ENCODE measurements around the gene GRIA1.

The GRIA1 gene

DNA sequence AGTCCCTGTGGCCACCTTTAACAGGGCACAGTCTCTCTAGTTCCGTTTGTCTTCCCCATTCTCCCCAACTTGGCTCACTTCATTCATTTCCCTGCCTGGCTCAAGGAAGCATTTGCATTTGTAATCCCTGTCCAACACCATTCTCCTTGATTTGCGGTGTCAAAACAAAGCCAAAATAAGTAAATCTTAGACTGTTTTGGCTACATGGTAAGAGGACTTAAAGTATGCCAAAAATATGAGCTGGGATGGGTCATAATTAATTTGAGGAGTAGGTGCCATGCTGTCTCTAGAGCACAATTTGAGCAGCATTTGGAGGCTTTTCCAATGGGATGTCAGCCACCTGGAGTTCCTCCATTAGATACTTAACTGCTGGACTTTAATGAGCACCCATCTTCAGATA lies 3.7 kb upstream of the GRIA1 start:
- Histone ChIP-seq H3K9ac (ENCODE audit: low read length) (no peak overlapping the region), H3K4me3 (ENCODE audit: low read length) (no peak overlapping the region), H3K56ac (ENCODE audit: low read length) (no peak overlapping the region), H3K27me3 (ENCODE audit: insufficient read depth, low read length, poor library complexity) (no peaks in the 10 kb centered on the region), H3K4me2 (ENCODE audit: low read length) (no peak overlapping the region), H3K27ac (ENCODE audit: low read depth, low read length) (no peak overlapping the region), H3K36me3 (ENCODE audit: control insufficient read depth, insufficient read depth, low read length) (no peaks in the 10 kb centered on the region), H3K4ac (ENCODE audit: low read depth, low read length) (no peak overlapping the region), H4K5ac (ENCODE audit: low read length) (no peak overlapping the region), H2BK15ac (replicated peaks; ENCODE audit: low read depth) (no peak overlapping the region), H2BK5ac (ENCODE audit: low read length) (no peak overlapping the region), H3K4me1 (ENCODE audit: control insufficient read depth, low read depth, low read length) (no peaks in the 10 kb centered on the region), H2BK120ac (ENCODE audit: low read depth, low read length) (no peak overlapping the region), H4K8ac (ENCODE audit: low read depth, low read length) (no peak overlapping the region), H3K79me2 (ENCODE audit: control insufficient read depth, insufficient read depth, low read length) (no peaks in the 10 kb centered on the region), H3K23ac (ENCODE audit: low read length) (no peak overlapping the region), H2AK5ac (ENCODE audit: low read length) (no peak overlapping the region), H3K18ac (ENCODE audit: low read length) (no peak overlapping the region), H3K79me1 (ENCODE audit: low read length) (no peaks in the 10 kb centered on the region)
- no peak for DNase-seq
- WGBS (ENCODE audit: extremely low coverage, insufficient coverage, low lambda C conversion rate), result no CpG with 5 or more reads among the region's 2 CpGs

- Histone ChIP-seq H3K18ac (ENCODE audit: low read length) (no peak overlapping the region), H3K4me2 (ENCODE audit: low read length) (no peak overlapping the region), H2BK15ac (replicated peaks; ENCODE audit: low read depth) (no peak overlapping the region), H3K27me3 (ENCODE audit: insufficient read depth, low read length, poor library complexity) (no peaks in the 10 kb centered on the region), H3K27ac (ENCODE audit: low read depth, low read length) (no peak overlapping the region), H3K9ac (ENCODE audit: low read length) (no peak overlapping the region), H3K4me3 (ENCODE audit: low read length) (no peak overlapping the region), H3K4me1 (ENCODE audit: control insufficient read depth, low read depth, low read length) (no peaks in the 10 kb centered on the region), H4K8ac (ENCODE audit: low read depth, low read length) (no peak overlapping the region), H3K56ac (ENCODE audit: low read length) (no peak overlapping the region), H2AK5ac (ENCODE audit: low read length) (no peak overlapping the region), H2BK120ac (ENCODE audit: low read depth, low read length) (no peak overlapping the region), H3K23ac (ENCODE audit: low read length) (no peak overlapping the region), H3K79me1 (ENCODE audit: low read length) (no peaks in the 10 kb centered on the region), H2BK5ac (ENCODE audit: low read length) (no peak overlapping the region), H3K4ac (ENCODE audit: low read depth, low read length) (no peak overlapping the region), H4K5ac (ENCODE audit: low read length) (no peak overlapping the region), H3K79me2 (ENCODE audit: control insufficient read depth, insufficient read depth, low read length) (no peaks in the 10 kb centered on the region), H3K36me3 (ENCODE audit: control insufficient read depth, insufficient read depth, low read length) (no peaks in the 10 kb centered on the region)
- no peak for DNase-seq
- WGBS (ENCODE audit: extremely low coverage, insufficient coverage, low lambda C conversion rate), result no CpG with 5 or more reads among the region's 3 CpGs
Observed at GRCh38 chr5:153489611-153490010, 859 bp upstream of the GRIA1 start.

DNA sequence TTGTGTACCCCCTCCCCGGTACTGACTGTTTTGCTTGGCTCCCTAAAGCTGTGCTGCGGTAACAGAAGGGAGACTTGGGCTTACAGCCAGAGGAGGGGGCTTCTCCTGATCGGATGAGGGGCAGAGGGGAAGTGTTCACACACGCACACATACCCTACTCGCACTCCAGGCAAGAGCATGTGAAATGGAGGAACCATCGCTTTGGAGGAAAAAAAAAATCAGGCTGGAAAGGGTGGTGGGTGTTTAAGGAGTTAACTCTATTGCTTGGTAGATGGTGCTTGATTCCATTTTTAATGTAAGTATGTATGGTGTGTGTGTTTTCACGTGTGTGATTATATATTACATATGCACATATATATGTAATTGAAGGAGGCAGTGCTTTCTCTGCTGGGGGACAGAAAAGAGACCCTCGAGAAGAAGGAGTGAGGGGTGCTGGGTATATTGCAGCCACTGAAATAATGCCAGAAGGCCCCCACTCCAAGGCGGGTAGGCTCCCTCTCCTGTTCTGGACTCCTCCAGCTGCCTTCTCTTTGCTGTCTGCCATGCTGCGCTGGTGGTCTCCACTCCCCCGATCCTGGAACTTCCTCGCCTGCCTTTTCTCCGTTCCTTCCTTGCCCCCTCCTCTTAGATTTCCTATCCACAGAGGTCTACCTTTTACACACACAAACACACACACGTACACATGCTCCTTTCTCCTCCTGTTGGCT lies 721 bp downstream of the GRIA1 start:
- DNase-seq, result no peak
- Histone ChIP-seq H4K5ac (ENCODE audit: low read length) (no peak overlapping the region), H3K36me3 (ENCODE audit: control insufficient read depth, insufficient read depth, low read length) (no peaks in the 10 kb centered on the region), H3K56ac (ENCODE audit: low read length) (peak overlapping the region; percentile 47), H3K4me3 (ENCODE audit: low read length) (peak overlapping the region; percentile 1), H3K23ac (ENCODE audit: low read length) (no peak overlapping the region), H3K4me2 (ENCODE audit: low read length) (peak overlapping the region; percentile 10), H2AK5ac (ENCODE audit: low read length) (no peak overlapping the region), H3K4me1 (ENCODE audit: control insufficient read depth, low read depth, low read length) (no peaks in the 10 kb centered on the region), H3K79me1 (ENCODE audit: low read length) (no peaks in the 10 kb centered on the region), H2BK15ac (replicated peaks; ENCODE audit: low read depth) (no peak overlapping the region), H3K18ac (ENCODE audit: low read length) (no peak overlapping the region), H3K9ac (ENCODE audit: low read length) (peak overlapping the region; percentile 0), H2BK120ac (ENCODE audit: low read depth, low read length) (no peak overlapping the region), H3K27ac (ENCODE audit: low read depth, low read length) (no peak overlapping the region), H2BK5ac (ENCODE audit: low read length) (no peak overlapping the region), H3K79me2 (ENCODE audit: control insufficient read depth, insufficient read depth, low read length) (no peaks in the 10 kb centered on the region), H4K8ac (ENCODE audit: low read depth, low read length) (no peak overlapping the region), H3K4ac (ENCODE audit: low read depth, low read length) (no peak overlapping the region), H3K27me3 (ENCODE audit: insufficient read depth, low read length, poor library complexity) (no peaks in the 10 kb centered on the region)
- WGBS (ENCODE audit: extremely low coverage, insufficient coverage, low lambda C conversion rate), result no CpG with 5 or more reads among the region's 14 CpGs

- Histone ChIP-seq H3K79me1 (ENCODE audit: low read length) (no peaks in the 10 kb centered on the region), H3K4me3 (ENCODE audit: low read length) (no peak overlapping the region), H3K27ac (ENCODE audit: low read depth, low read length) (no peak overlapping the region), H3K56ac (ENCODE audit: low read length) (no peak overlapping the region), H3K9ac (ENCODE audit: low read length) (no peak overlapping the region), H3K23ac (ENCODE audit: low read length) (peak overlapping the region; percentile 30), H4K8ac (ENCODE audit: low read depth, low read length) (no peak overlapping the region), H2BK5ac (ENCODE audit: low read length) (no peak overlapping the region), H3K4me2 (ENCODE audit: low read length) (no peak overlapping the region), H3K4me1 (ENCODE audit: control insufficient read depth, low read depth, low read length) (no peaks in the 10 kb centered on the region), H2AK5ac (ENCODE audit: low read length) (no peak overlapping the region), H3K79me2 (ENCODE audit: control insufficient read depth, insufficient read depth, low read length) (no peaks in the 10 kb centered on the region), H3K36me3 (ENCODE audit: control insufficient read depth, insufficient read depth, low read length) (no peaks in the 10 kb centered on the region), H3K4ac (ENCODE audit: low read depth, low read length) (no peak overlapping the region), H4K5ac (ENCODE audit: low read length) (no peak overlapping the region), H2BK120ac (ENCODE audit: low read depth, low read length) (no peak overlapping the region), H3K18ac (ENCODE audit: low read length) (no peak overlapping the region), H2BK15ac (replicated peaks; ENCODE audit: low read depth) (no peak overlapping the region), H3K27me3 (ENCODE audit: insufficient read depth, low read length, poor library complexity) (no peaks in the 10 kb centered on the region)
- no peak for DNase-seq
- no CpG with 5 or more reads among the region's 8 CpGs for WGBS (ENCODE audit: extremely low coverage, insufficient coverage, low lambda C conversion rate)
Observed at GRCh38 chr5:153491856-153492255, 1.4 kb downstream of the GRIA1 start.

DNA sequence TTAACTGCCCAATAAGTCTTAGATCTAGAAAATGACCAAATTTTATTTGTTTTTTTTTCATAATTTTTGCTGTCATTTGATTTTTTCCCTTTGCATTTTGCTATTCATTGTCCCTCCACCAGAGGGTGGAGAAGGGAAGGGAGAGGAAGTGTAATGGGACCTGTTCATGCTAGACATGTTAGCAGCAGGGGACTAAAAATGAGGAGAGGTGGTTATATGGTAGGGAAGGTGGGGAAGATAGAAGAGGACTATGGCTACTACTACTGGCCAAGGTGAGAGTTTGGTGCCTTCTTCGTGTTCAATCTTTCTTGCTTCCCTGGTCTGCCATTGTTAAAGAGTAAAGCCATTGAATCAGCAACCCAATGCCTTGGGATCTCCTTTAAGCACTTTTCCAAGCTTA lies 6.4 kb downstream of the GRIA1 start:
- Histone ChIP-seq H2BK15ac (replicated peaks; ENCODE audit: low read depth) (peak overlapping the region; percentile 6), H3K23ac (ENCODE audit: low read length) (no peak overlapping the region)
- DNase-seq, result peak; percentile 68

DNA sequence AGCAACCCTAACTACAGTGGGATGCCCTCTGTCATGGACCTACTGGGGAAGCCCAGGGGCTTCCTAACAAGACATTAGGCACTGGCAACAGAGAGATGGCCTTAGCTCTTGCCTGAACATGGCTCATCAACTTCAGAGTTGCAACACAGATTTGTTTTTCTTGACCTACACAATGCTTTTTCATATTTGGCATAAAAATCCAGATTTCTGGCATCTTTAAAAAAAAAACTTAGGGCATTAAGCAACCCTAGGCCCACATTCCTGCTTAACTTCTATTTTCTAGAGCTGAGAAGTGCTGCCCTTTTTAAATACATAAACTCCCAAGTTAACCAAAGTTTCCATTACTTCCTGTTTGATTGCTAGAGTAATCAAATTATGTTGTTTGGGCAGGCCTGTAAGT lies 8.0 kb downstream of the GRIA1 start:
- H3K4me1 ChIP-seq (ENCODE audit: control insufficient read depth, low read depth, low read length), result no peaks in the 10 kb centered on the region
- no peak overlapping the region for H2BK120ac ChIP-seq (ENCODE audit: low read depth, low read length)
- H3K4ac ChIP-seq (ENCODE audit: low read depth, low read length), result no peak overlapping the region
- no peak overlapping the region for H3K56ac ChIP-seq (ENCODE audit: low read length)
- H3K18ac ChIP-seq (ENCODE audit: low read length), result no peak overlapping the region
- no peak overlapping the region for H4K5ac ChIP-seq (ENCODE audit: low read length)
- no peak overlapping the region for H4K8ac ChIP-seq (ENCODE audit: low read depth, low read length)
- no peaks in the 10 kb centered on the region for H3K27me3 ChIP-seq (ENCODE audit: insufficient read depth, low read length, poor library complexity)
- no peaks in the 10 kb centered on the region for H3K79me1 ChIP-seq (ENCODE audit: low read length)
- H3K9ac ChIP-seq (ENCODE audit: low read length), result no peak overlapping the region
- no peak overlapping the region for H3K4me2 ChIP-seq (ENCODE audit: low read length)
- H2BK15ac ChIP-seq (replicated peaks; ENCODE audit: low read depth), result peak overlapping the region; percentile 57
- no peak overlapping the region for H3K27ac ChIP-seq (ENCODE audit: low read depth, low read length)
- H2BK5ac ChIP-seq (ENCODE audit: low read length), result no peak overlapping the region
- H3K36me3 ChIP-seq (ENCODE audit: control insufficient read depth, insufficient read depth, low read length), result no peaks in the 10 kb centered on the region
- DNase-seq, result no peak
- no peak overlapping the region for H2AK5ac ChIP-seq (ENCODE audit: low read length)
- no peaks in the 10 kb centered on the region for H3K79me2 ChIP-seq (ENCODE audit: control insufficient read depth, insufficient read depth, low read length)
- H3K4me3 ChIP-seq (ENCODE audit: low read length), result no peak overlapping the region
- H3K23ac ChIP-seq (ENCODE audit: low read length), result no peak overlapping the region

More for the DNA sequence above, 6.4 kb downstream of the GRIA1 start:
- H3K18ac ChIP-seq (ENCODE audit: low read length), result no peak overlapping the region
- H3K27ac ChIP-seq (ENCODE audit: low read depth, low read length), result no peak overlapping the region
- H4K8ac ChIP-seq (ENCODE audit: low read depth, low read length), result no peak overlapping the region
- no peak overlapping the region for H2BK120ac ChIP-seq (ENCODE audit: low read depth, low read length)
- no peak overlapping the region for H3K4me2 ChIP-seq (ENCODE audit: low read length)
- no peaks in the 10 kb centered on the region for H3K79me2 ChIP-seq (ENCODE audit: control insufficient read depth, insufficient read depth, low read length)
- WGBS (ENCODE audit: extremely low coverage, insufficient coverage, low lambda C conversion rate), result no CpG with 5 or more reads among the region's 1 CpG
- no peaks in the 10 kb centered on the region for H3K36me3 ChIP-seq (ENCODE audit: control insufficient read depth, insufficient read depth, low read length)
- no peak overlapping the region for H3K56ac ChIP-seq (ENCODE audit: low read length)
- no peak overlapping the region for H4K5ac ChIP-seq (ENCODE audit: low read length)
- no peaks in the 10 kb centered on the region for H3K27me3 ChIP-seq (ENCODE audit: insufficient read depth, low read length, poor library complexity)
- H3K79me1 ChIP-seq (ENCODE audit: low read length), result no peaks in the 10 kb centered on the region
- no peak overlapping the region for H2AK5ac ChIP-seq (ENCODE audit: low read length)
- H3K4ac ChIP-seq (ENCODE audit: low read depth, low read length), result no peak overlapping the region
- no peak overlapping the region for H2BK5ac ChIP-seq (ENCODE audit: low read length)
- H3K9ac ChIP-seq (ENCODE audit: low read length), result no peak overlapping the region
- H3K4me3 ChIP-seq (ENCODE audit: low read length), result no peak overlapping the region
- no peaks in the 10 kb centered on the region for H3K4me1 ChIP-seq (ENCODE audit: control insufficient read depth, low read depth, low read length)

Data from mesendoderm (in vitro differentiated cells).